ENCODE results near the gene SLC16A11. TPM values are rescaled to one million over a fixed set of nuclear protein-coding genes. Genes with fewer than 3 reads are reported as not detected.
"Not testable (repeated sequence)": the region's sequence is repeated elsewhere in the genome, so short reads cannot be mapped to it uniquely, and the experiment has no call there.

Gene SLC16A11
- total and polyA plus RNA-seq, 2 of the 4 experiments (the other 2 are of a cell fraction), result not detected

- H4K5ac ChIP-seq (ENCODE audit: low read depth, low read length); H2AK9ac ChIP-seq (replicated peaks; ENCODE audit: low read depth, low read length, poor library complexity); H3K4ac ChIP-seq (ENCODE audit: low read depth, low read length); H3K18ac ChIP-seq (ENCODE audit: low read depth, low read length); H3K9me3 ChIP-seq (ENCODE audit: control insufficient read depth, insufficient read depth, low read length); dilution Hi-C loops (cut with HindIII; ENCODE audit: low sequenced_read_pairs, unreplicated experiment); ATAC-seq (ENCODE audit: low read depth); H3K9ac ChIP-seq (ENCODE audit: low read depth, low read length); H3K27ac ChIP-seq (ENCODE audit: insufficient read depth, low read length); H2AK5ac ChIP-seq (ENCODE audit: low read depth, low read length); H2BK20ac ChIP-seq (ENCODE audit: low read depth, low read length); H2BK15ac ChIP-seq (ENCODE audit: low read depth, low read length); CTCF ChIA-PET; H4K20me1 ChIP-seq (ENCODE audit: insufficient read depth, low read length); H2AFZ ChIP-seq (replicated peaks; ENCODE audit: low read length, poor library complexity); H4K8ac ChIP-seq (ENCODE audit: low read depth in 2 of 2, low read length in 2 of 2); H3K56ac ChIP-seq (ENCODE audit: extremely low read depth, insufficient read depth, low read length); H3K27me3 ChIP-seq (ENCODE audit: control insufficient read depth, insufficient read depth, low read length); H3K4me2 ChIP-seq (ENCODE audit: low read depth, low read length); H3K79me1 ChIP-seq (ENCODE audit: low read depth in 1 of 2, low read length in 2 of 2); H3K4me1 ChIP-seq (ENCODE audit: control insufficient read depth, insufficient read depth, low read length); H2BK120ac ChIP-seq (ENCODE audit: low read depth, low read length); intact Hi-C loops (cut with micrococcal nuclease); H3K9me1 ChIP-seq (ENCODE audit: insufficient read depth, low read length); in situ Hi-C loops (cut with MboI; ENCODE audit: low sequenced_read_pairs); H3K23ac ChIP-seq (ENCODE audit: low read depth, low read length); H3K14ac ChIP-seq (replicated peaks; ENCODE audit: low read depth, low read length); H4K91ac ChIP-seq (ENCODE audit: insufficient read depth, low read depth, low read length); DNase-seq; H3K36me3 ChIP-seq (ENCODE audit: control insufficient read depth, insufficient read depth, low read length); BruUV-seq (replicated peaks); H3K4me3 ChIP-seq (ENCODE audit: insufficient read depth, low read depth, low read length); POLR2A ChIA-PET (ENCODE audit: unreplicated experiment); H2BK5ac ChIP-seq (ENCODE audit: low read depth, low read length, poor library complexity, severe bottlenecking): not testable (repeated sequence)
- WGBS, 2 experiments (ENCODE audit: extremely low coverage in 2 of 2, insufficient read length in 1 of 2), result no CpG with 5 or more reads among the region's 4 CpGs
Observed at GRCh38 chr17:7088442-7088841, 44.5 kb upstream of the SLC16A11 start.

Data from IMR-90 (cell line).